ENCODE data around the gene ADAMTS18. TPM values are rescaled to one million over a fixed set of nuclear protein-coding genes. Genes with fewer than 3 reads are reported as not detected.

ADAMTS18 gene
- total and polyA plus RNA-seq, 9 of the 15 experiments (the other 6 are each of a cell fraction or from before 2014, with no cell fraction given): not detected

DNA sequence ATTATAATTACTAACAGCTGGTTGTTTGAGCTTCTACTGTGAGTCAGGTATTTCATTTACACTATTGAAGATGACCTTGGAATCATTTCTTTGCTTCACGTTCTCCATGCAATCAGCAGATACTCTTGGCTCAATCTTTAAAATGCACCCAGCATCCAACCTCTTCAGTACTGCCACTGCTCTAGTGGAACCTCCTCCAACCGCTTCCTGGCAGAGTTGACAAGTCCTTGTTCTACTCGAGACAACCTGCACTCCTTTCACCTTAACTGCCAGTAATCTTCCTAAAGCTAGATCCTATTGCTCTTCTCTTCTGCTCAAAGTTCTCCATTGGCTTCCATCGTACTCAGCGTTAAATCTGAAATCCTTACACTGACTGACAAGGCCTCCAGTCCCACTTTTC is 149.2 kb downstream of the ADAMTS18 start:
- no peaks in the 10 kb centered on the region for H3K36me3 ChIP-seq (ENCODE audit: control insufficient read depth, insufficient read depth, low read length)
- FAIRE-seq: no peak
- no peaks in the 10 kb centered on the region for H3K9me1 ChIP-seq (ENCODE audit: control insufficient read depth, insufficient read depth, low read length)
- H2AFZ ChIP-seq (ENCODE audit: low read depth, low read length): no peak overlapping the region
- H3K4me3 ChIP-seq: no peak overlapping the region
- H3K27me3 ChIP-seq (ENCODE audit: control insufficient read depth in 2 of 2, insufficient read depth in 2 of 2, low read length in 2 of 2): no peaks in the 10 kb centered on the region; a peak in 1 of 5 replicates
- no peaks in the 10 kb centered on the region for H3K4me1 ChIP-seq (replicated peaks in 1 of 2; ENCODE audit: control insufficient read depth in 2 of 2, insufficient read depth in 2 of 2, low read length in 2 of 2)
- ATAC-seq: no peak
- H3K9me3 ChIP-seq (replicated peaks; ENCODE audit: control insufficient read depth, insufficient read depth, low read depth, low read length): no peaks in the 10 kb centered on the region
- no peak for DNase-seq (ENCODE audit: extremely low read depth in 1 of 4, low spot score in 3 of 4)
- ChIA-PET POLR2A (no interaction called here), CTCF (ENCODE audit: low intra/inter-chr PET ratio) (no interaction called here)
- intact Hi-C loops (cut with micrococcal nuclease): no loop called here
- no TSS peak for BruUV-seq (replicated peaks)
- in situ Hi-C loops (cut with MboI): no loop called here
- no peak overlapping the region for H3K27ac ChIP-seq (ENCODE audit: extremely low read depth, low read depth, low read length)
- no peak overlapping the region for H3K9ac ChIP-seq (ENCODE audit: insufficient read depth in 1 of 2, low read depth in 2 of 2, low read length in 2 of 2)
- 2% methylated on average over 5 of the region's 5 CpGs for WGBS (ENCODE audit: insufficient coverage, low coverage, missing lambda C conversion rate)
- no peaks in the 10 kb centered on the region; the same call in 1 of the 2 replicates for H4K20me1 ChIP-seq (replicated peaks; ENCODE audit: control insufficient read depth, insufficient read depth, low read length)
- TF ChIP-seq CTBP1 (IDR thresholded peaks at IDR 0.05; ENCODE audit: borderline replicate concordance): no peak
- TF ChIP-seq, protein P1, sequence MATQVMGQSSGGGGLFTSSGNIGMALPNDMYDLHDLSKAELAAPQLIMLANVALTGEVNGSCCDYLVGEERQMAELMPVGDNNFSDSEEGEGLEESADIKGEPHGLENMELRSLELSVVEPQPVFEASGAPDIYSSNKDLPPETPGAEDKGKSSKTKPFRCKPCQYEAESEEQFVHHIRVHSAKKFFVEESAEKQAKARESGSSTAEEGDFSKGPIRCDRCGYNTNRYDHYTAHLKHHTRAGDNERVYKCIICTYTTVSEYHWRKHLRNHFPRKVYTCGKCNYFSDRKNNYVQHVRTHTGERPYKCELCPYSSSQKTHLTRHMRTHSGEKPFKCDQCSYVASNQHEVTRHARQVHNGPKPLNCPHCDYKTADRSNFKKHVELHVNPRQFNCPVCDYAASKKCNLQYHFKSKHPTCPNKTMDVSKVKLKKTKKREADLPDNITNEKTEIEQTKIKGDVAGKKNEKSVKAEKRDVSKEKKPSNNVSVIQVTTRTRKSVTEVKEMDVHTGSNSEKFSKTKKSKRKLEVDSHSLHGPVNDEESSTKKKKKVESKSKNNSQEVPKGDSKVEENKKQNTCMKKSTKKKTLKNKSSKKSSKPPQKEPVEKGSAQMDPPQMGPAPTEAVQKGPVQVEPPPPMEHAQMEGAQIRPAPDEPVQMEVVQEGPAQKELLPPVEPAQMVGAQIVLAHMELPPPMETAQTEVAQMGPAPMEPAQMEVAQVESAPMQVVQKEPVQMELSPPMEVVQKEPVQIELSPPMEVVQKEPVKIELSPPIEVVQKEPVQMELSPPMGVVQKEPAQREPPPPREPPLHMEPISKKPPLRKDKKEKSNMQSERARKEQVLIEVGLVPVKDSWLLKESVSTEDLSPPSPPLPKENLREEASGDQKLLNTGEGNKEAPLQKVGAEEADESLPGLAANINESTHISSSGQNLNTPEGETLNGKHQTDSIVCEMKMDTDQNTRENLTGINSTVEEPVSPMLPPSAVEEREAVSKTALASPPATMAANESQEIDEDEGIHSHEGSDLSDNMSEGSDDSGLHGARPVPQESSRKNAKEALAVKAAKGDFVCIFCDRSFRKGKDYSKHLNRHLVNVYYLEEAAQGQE (IDR thresholded peaks at IDR 0.05; ENCODE audit: borderline replicate concordance): no peak
- TF ChIP-seq, protein P1 (CRISPR knock-in tag; IDR thresholded peaks at IDR 0.05; ENCODE audit: low read depth): no peak
- H3K4me2 ChIP-seq (ENCODE audit: insufficient read depth, low read length): no peak overlapping the region
- H3K79me2 ChIP-seq (ENCODE audit: control insufficient read depth, insufficient read depth, low read length): no peaks in the 10 kb centered on the region
